NOMO-1 treated with dmso at 0.1 percent for 144 hours (cell line): ENCODE data around the gene RBFOX1.
A peak's percentile ranks its signal among the peaks of the same experiment; 100 is the strongest.

ENCODE experiments used
- DNase-seq: peaks from one replicate; lab custom pipeline; 2025; ENCODE audit not compliant: unreplicated experiment; lab: John Stamatoyannopoulos, UW

Gene RBFOX1

DNA sequence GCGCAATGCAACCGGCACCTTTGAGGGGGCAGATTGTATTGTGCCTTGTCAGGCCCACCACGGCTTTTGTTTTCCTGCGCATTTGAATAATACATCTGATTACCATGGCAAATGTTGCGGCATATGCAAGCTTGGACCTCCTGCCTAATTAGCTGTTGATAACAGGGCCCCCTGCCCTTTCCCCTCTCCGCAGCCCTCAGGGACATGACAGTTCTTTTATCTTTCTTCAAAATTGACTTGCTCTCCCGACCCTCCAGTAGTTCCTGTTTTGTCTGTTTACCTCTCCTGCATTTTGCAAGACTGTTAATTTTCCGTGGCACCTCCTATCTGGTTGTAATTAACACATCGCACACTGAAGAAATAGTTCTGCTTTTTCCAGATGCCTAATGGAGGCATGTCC lies 86.8 kb downstream of the RBFOX1 start:
- peak; percentile 22 for DNase-seq

DNA sequence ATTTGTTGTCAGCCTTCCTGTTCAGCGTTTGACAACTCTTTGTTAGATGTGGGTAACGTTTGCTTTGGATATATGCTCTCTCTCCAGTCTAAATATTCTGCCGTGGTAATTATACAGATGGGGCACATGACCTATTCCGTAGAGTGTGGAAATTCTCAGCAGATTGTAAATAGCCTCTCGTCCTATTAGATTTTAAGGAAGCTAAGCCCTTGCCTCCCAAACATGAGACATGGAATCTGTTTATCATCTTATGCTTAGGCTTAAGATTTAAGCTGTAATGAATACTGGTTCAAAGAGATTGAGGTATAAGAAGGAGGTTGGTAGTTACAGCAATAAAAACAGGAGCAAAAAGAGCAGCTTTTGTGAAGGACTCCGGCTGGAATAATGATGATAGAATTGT lies 87.4 kb downstream of the RBFOX1 start:
- no peak for DNase-seq

DNA sequence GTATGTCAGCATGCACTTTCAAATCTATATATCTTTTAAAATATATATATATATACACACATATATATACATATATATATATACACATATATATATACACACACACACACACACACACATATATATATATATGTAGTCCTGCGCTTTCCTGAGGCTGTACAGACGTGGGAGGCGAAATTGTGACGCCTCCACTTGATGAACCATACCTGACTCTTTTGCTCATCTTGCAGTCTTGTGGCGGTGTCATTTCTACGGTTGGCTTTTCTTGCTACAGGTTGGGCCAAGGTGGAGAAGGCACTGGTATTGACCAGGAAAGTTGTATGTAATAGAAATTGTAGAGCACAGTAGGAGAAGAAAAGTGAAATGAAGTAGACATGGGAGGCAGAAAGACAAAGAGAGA lies 88.2 kb downstream of the RBFOX1 start:
- DNase-seq = no peak

DNA sequence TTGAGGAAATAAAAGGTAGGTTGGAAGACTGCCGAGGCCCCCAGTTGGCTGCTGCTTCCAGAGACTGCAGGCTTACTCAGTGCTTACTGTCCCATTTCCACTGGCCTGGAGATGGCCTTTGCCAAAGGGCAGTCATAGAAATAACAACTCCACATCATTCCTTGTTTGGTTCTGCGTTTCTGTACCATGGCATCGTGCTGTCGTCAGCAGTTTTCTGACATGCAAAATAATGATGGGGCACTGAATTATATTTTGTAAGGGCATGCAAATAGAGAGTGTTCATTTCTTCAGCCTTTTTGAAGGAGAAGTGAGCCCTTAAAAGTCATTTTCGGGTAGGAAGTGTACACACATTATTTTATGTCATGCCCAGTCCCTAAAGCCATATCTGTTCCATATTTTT lies 88.9 kb downstream of the RBFOX1 start:
- no peak for DNase-seq

DNA sequence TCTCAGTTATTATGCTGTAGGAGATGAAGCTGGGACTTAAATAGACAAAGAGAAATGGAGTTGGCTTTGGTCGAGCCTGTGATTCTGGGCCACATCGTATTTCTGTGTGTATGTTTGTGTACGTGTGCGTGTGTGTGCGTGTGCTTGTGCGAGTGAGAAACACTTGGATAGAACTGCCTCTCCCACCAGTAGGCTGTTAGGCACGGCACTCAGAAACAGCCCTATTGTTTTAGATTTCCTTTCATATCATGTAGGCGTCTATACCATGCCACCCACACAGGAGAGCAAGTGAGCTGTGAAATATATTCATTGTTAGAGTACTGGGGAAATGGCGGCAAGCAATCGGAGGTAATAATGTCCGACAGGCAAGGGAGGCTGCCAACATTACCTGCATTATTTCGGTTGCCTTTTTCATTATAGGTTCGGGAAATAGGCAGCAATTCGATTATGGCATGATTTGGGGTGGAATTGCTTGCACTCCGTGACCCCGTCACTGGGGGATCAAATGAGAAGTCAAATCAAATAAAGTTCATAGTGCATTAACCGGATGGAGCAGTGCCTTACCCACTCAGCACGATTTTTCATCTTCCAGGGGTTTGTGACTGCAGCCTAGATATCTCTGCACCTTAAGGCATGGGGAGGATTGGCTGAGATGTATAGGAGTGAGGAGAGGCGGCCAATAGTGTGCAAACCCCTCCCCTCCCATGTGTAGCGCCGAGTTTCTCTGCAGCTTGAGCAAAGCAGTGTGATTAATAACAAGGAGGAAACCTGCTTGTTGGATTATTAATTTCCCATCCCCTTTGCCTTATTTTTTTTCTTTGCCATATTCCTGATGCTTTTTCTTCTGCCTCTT lies 89.6 kb downstream of the RBFOX1 start:
- no peak for DNase-seq

DNA sequence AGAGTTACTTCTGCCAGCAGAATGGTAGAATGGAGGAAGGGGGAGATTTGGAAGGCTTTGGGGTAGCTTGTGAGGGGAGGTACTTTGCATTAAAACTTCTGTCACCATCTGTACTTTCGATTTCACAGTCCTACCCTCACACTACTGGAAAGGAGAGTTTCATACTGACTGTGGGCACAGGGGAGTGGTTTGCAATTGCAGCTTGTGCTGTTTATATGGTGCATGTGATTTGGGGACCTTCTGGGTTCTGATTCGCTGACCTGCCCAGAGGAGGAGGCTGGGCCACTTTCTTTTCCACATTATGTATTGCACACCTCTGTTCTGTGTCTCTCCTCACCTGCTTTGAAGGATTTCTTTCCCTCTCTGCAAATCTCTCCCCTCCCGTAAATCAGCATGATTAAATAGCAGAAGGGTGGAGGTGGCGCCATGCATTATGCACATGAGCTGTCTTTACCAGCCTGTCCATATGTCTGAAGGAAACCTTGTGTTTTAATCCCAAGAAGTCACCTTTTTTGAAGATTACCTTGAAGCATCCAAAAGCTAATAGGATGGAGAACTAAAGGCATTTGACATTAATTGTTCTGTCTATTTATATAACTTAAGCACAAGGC lies 90.9 kb downstream of the RBFOX1 start:
- DNase-seq = no peak

DNA sequence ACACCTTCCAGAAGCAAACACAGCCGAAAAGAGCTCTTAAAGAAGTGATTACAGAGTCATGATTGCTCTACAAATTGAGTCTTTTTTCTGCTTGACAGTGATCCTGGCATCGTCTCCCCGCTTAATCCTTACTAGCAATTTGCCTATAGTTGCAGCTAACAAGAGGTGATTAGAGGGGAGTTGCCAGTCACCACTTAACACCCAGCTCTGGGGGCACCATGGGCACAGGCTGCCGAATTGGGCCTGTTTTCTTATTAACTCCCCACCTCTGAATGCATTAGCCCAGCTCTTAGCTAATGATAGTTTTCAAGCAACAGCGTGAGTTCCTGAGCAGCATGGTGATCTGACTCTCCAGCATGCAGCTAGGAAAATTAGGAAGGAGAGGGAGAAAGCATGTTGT lies 93.5 kb downstream of the RBFOX1 start:
- DNase-seq = no peak

DNA sequence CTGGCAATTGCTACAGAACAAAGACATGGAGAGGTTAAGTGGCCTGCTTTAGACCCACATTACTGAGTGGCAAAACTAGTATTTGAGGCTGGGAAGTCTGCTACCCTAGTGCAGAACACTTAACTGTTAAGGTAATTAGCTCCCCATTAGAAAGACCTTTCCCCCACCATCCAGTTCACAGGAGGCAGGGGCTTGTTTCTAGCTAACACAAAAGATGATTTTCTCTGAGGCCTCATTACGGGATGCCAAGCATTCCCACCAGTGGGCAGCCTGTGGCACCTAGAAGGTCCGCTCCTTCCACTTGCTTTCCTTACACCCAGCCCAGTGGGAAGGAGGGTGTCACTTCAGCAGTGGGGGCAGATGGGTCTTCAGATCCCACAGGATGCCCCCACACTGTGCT lies 99.1 kb downstream of the RBFOX1 start:
- DNase-seq = no peak

DNA sequence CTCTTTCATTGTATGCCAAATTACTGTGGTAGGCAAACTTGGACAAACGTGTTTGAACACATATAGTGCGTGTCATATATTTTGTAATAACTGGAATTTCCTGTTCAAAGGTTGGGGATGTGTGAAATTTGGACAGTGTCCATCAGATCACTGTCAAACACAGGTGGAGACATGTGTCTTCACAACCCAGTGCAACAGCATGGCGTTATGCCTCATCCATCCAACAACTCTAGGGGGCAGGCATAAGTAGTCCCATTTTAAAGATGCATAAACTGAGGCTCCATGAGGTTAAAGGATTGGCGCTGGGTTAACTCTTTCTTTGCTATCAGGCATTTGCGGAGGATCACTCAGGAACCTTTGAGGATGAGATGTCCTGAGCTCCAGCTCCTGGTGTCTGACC lies 103.7 kb downstream of the RBFOX1 start:
- no peak for DNase-seq

DNA sequence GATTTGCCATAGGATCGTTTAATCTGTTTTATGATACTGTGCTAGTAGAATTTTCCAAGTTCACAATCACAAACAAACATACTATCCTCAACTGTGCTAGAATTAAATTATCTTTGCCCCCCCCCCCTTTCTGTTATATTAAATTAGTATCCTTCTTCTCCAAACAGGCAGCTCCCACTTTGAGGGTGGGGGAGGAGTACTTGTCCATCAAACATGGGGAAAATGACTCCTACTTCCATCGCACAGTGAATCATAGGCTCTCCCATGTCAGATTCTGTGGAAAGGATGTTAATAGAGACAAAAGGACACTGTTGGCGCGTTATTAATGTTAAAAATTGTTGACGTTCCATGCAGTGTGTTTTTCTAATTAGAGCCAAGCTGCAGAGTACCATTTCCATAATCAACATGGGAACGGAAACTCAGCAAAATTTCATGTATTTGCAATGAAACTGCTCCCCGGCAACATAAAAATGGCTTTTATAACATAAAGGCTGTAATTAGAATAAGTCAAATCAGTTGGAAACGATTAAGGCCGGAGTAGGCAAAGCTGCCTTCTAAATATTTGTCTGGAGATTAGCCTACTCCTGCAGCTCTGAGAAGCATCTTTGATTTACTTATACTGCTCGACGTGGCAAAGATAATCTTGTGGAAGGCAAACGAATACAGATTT lies 104.6 kb downstream of the RBFOX1 start:
- no peak for DNase-seq

DNA sequence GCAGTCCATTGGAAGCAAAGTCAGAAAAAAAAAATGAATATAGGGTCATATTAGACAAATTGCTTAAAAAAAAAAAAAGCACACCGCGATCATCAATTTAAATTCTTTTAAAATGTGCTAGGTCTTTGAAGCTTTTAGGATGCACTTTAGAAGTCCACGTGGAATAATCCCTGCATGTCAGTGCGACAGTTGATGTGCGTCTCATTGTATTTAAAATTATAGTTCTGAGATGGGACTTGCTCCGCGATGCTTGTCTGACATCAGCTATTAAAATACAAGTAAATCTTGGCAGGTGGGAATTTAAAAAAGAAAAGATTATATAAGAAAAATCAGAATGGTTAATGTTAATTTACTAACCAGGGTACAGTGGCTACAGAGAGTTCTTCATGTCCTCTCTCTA lies 105.2 kb downstream of the RBFOX1 start:
- DNase-seq = no peak

DNA sequence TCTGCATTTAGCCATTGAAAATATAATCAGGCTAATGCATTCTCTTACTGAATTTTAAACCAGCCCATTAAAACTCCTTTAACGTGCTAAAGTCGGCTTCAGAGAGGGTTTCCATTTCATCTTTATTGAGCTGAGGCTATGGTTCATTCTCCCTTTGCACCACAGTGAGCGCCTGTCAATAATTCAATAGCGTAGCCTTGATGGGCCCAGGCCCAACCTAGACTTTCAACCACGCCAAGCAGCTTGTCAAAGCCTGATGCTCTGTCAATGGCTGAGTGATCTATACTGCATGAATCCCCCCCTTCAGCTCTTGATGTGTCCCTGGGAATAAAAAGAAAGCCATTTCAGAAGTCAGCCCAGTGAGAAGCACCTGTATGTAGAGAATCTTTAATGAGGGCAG lies 106.0 kb downstream of the RBFOX1 start:
- DNase-seq = no peak

DNA sequence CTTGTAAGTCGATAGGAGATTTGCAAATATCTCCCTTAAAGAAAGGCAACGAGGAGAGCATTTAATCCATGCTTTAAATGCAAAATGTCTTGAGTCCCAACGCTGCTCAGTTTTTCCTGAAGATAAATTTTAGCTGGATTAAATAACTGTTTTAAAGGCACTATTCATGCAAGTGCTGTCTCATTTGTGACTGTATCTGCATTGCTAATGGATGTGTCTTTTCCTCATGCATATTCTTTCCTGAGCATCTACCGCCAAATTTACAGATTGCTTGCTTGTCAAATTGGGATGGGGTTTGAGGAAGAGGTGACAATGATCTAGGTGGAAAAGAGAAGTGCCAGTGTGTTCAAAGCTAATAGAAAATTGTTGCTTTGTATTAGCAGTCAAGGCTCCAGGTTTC lies 106.9 kb downstream of the RBFOX1 start:
- no peak for DNase-seq

DNA sequence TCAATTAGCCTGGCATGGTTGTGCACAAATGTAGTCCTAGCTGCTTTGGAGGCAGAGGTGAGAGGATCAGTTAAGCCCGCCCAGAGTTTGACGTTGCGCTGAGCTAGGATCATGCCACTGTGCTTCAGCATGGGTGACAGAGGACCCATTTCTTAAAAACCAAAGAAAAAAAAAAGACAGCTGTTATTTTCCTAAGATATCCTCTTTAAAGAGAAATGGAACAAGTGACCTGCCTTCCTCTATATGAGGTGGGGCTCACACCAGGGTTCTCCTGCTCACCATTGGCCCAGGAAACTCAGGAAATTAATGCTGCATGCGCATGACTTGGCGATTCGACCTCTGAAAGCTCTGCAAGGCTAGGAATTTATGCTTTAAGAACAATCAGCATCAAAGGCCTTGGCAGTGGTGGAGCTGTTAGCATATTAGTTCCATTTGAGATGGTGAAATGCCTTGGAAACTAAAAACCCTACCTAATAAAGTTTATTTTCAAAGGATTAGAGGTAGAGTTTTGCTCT lies 108.3 kb downstream of the RBFOX1 start:
- DNase-seq = no peak

DNA sequence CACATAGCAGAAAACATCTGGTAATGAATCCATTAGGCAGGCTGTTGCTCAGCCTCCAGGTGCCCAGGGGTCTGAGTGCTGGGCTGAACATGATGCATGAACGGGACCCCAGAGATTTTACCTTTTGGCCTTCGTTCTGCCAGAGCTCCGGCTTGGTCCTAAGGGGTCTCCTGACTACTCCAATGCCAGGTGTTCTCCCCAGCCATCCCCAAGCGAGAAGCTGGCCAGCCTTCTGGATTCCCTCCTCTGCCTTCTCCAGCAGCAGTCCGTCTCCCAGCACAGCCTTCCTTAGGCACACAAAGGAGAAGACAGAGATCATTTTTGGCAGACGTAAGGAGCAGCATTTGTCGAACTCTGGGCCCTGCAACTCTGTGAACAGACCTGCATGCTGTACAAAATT lies 109.4 kb downstream of the RBFOX1 start:
- no peak for DNase-seq

DNA sequence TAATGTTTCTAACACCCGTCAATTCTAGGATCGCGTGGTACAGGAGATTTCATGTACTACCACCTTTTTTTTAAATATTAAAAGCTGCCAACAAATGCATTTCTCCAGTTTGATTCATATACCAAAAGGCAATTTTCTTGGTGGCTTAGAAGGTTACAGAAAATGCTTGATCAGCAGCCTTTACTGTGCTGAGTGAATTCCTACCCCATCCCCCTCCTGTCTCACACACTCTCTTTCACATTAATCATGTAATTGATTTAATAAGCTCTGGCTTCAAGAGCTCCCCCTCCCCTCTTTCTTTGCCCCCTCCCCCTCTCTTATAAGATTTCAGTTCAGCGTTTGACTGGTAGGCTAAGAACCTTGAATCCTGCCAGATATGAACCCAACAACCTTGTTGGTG lies 110.5 kb downstream of the RBFOX1 start:
- DNase-seq = no peak

DNA sequence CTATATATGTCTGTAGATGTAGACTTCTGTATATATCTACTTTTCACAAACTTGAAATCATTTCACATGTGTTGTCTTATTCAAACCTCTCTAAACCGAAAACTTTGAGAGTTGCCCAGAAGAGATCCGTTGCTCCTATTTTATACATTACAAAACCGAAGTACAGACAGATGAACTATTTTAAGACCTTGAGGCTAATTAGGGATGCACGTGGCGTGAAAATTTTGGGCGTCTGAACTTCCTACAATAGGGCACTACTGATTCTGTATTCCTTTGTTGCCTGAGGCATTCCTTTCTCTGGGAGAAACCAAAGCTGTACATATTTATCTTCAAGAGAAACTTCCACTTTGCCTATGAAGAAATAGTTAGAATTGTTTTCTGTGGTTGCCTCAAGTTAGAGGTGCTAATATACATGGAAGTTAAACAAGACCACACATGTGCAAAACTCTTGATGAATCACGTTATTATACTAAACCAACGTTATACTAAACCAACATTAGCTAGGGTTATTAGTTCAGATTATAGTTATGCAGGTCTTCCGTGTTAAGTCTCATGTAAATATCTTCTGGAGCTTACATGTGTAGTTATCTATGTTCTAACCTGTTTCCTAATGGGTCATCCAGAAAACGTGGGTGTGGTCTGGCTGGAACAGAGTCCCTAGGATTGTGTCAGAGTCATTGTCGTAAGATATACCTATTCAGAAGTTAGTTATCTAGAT lies 111.2 kb downstream of the RBFOX1 start:
- DNase-seq = no peak

DNA sequence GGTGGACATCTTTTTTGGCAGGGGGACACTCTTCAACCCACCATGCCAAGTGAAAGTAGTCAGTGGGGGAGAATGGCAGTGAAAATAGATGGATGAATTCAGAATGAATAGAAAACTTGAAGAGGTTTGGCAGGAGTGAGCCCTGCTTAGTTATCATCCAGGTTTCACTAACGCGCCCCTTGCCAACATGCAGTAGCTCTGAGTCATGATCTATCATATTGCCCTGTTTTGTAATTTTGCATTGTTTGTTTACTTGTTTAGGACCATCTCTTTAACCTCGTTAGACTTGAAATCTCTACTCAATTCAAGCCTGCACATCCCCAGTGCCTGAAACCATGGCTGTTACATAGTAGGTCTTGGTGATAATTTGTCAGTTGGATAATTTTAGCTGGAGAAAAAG lies 116.7 kb downstream of the RBFOX1 start:
- no peak for DNase-seq

DNA sequence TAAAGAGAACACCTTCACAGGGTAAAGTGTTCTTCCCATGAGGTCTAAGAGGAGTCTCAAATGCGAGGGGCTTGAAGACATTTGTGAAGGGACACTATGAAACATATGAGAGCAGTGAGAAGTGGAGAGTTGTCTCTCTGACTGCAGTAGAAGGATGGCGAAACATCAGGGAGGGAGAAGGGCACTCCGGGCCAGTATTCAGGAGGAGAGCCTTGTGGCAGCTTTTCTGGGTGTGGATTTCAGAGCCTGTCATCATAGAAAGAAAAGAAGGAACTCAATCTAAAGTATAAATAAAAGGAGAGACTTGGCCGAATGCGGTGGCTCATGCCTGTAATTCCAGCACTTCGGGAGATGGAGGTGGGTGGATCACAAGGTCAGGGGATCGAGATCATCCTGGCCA lies 117.2 kb downstream of the RBFOX1 start:
- DNase-seq = no peak

DNA sequence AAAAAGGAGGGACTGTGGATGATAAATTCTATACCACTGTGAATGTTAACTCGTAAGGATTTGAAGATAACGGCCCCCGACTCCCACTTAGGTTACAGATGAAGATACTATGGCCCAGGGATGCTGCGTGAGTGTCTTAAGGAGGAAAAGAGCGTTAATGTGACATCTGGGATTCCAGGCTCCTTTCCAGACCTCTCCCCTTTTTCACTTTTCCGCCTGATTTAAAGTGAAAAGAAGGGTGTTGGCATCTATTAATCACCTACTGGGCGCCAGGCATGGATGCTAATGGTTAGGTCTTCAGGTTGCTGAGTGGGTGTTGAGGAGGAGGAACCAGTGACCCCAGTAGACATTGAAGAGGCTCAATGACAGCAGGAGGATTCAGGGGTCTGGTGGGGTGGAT lies 117.8 kb downstream of the RBFOX1 start:
- DNase-seq = no peak

DNA sequence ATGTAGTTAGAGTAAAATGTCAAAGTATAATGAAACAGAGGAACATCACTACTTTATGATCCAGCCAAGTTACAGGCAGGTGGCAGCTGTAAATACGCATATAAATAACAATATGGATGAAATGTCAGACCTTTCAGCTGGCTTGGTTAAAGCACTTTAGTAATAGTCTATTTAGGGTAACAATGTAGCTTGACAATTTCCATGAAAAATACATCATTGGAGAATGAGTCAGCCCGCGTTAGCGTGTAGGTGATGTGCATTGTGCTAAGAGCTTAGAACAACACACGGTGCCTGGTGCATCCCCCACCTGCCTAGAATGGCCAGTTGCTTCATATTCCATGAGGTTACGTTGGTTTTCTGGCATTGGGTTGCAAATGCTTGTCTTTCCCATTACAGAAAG lies 119.4 kb downstream of the RBFOX1 start:
- DNase-seq = no peak
